ENCODE data around the gene CORIN.

Gene CORIN

GRCh38 chr4:47852136-47852535 is 14.3 kb upstream of the CORIN start:
- TF ChIP-seq JUND (IDR thresholded peaks at IDR 0.05; ENCODE audit: low read depth): no peak
- peak in 1 of 2 experiments; percentile 56 for DNase-seq (ENCODE audit: low read depth in 1 of 2, low spot score in 1 of 2)
- in situ Hi-C loops (cut with HindIII; ENCODE audit: low pct_unique_long_range_greater_than_20kb, low sequenced_read_pairs): no loop called here

- DNase-seq (ENCODE audit: low read depth in 1 of 2, low spot score in 1 of 2): no peak
- no peak for TF ChIP-seq JUND (IDR thresholded peaks at IDR 0.05; ENCODE audit: low read depth)
- in situ Hi-C loops (cut with HindIII; ENCODE audit: low pct_unique_long_range_greater_than_20kb, low sequenced_read_pairs): no loop called here
Observed at GRCh38 chr4:47849466-47849865, 11.6 kb upstream of the CORIN start.

GRCh38 chr4:47848041-47848440 is 10.2 kb upstream of the CORIN start:
- DNase-seq (ENCODE audit: low read depth in 1 of 2, low spot score in 1 of 2): no peak
- in situ Hi-C loops (cut with HindIII; ENCODE audit: low pct_unique_long_range_greater_than_20kb, low sequenced_read_pairs): no loop called here
- no peak for TF ChIP-seq JUND (IDR thresholded peaks at IDR 0.05; ENCODE audit: low read depth)

GRCh38 chr4:47842985-47843384 is 5.1 kb upstream of the CORIN start:
- DNase-seq (ENCODE audit: low read depth in 1 of 2, low spot score in 1 of 2): no peak
- TF ChIP-seq JUND (IDR thresholded peaks at IDR 0.05; ENCODE audit: low read depth): no peak
- in situ Hi-C loops (cut with HindIII; ENCODE audit: low pct_unique_long_range_greater_than_20kb, low sequenced_read_pairs): no loop called here

GRCh38 chr4:47840291-47840690 is 2.4 kb upstream of the CORIN start:
- in situ Hi-C loops (cut with HindIII; ENCODE audit: low pct_unique_long_range_greater_than_20kb, low sequenced_read_pairs): no loop called here
- no peak for TF ChIP-seq JUND (IDR thresholded peaks at IDR 0.05; ENCODE audit: low read depth)
- no peak for DNase-seq (ENCODE audit: low read depth in 1 of 2, low spot score in 1 of 2)

- peak in 1 of 2 experiments; percentile 15 for DNase-seq (ENCODE audit: low read depth in 1 of 2, low spot score in 1 of 2)
- TF ChIP-seq JUND (IDR thresholded peaks at IDR 0.05; ENCODE audit: low read depth): no peak
- in situ Hi-C loops (cut with HindIII; ENCODE audit: low pct_unique_long_range_greater_than_20kb, low sequenced_read_pairs): no loop called here
Observed at GRCh38 chr4:47839259-47839658, 1.4 kb upstream of the CORIN start.

- no peak for TF ChIP-seq JUND (IDR thresholded peaks at IDR 0.05; ENCODE audit: low read depth)
- in situ Hi-C loops (cut with HindIII; ENCODE audit: low pct_unique_long_range_greater_than_20kb, low sequenced_read_pairs): no loop called here
- DNase-seq (ENCODE audit: low read depth in 1 of 2, low spot score in 1 of 2): no peak
Observed at GRCh38 chr4:47838445-47838844, 578 bp upstream of the CORIN start.

GRCh38 chr4:47837094-47837907 is 566 bp downstream of the CORIN start:
- no peak for DNase-seq (ENCODE audit: low read depth in 1 of 2, low spot score in 1 of 2)
- no peak for TF ChIP-seq JUND (IDR thresholded peaks at IDR 0.05; ENCODE audit: low read depth)
- in situ Hi-C loops (cut with HindIII; ENCODE audit: low pct_unique_long_range_greater_than_20kb, low sequenced_read_pairs): no loop called here

- peak; percentile 64 to 76 for DNase-seq (ENCODE audit: low read depth in 1 of 2, low spot score in 1 of 2)
- in situ Hi-C loops (cut with HindIII; ENCODE audit: low pct_unique_long_range_greater_than_20kb, low sequenced_read_pairs): no loop called here
- TF ChIP-seq JUND (IDR thresholded peaks at IDR 0.05; ENCODE audit: low read depth): no peak
Observed at GRCh38 chr4:47836641-47837093, 1.2 kb downstream of the CORIN start.

- TF ChIP-seq JUND (IDR thresholded peaks at IDR 0.05; ENCODE audit: low read depth): no peak
- DNase-seq (ENCODE audit: low read depth in 1 of 2, low spot score in 1 of 2): no peak
- in situ Hi-C loops (cut with HindIII; ENCODE audit: low pct_unique_long_range_greater_than_20kb, low sequenced_read_pairs): no loop called here
Observed at GRCh38 chr4:47835494-47835893, 2.4 kb downstream of the CORIN start.

GRCh38 chr4:47831026-47831679 is 6.7 kb downstream of the CORIN start:
- in situ Hi-C loops (cut with HindIII; ENCODE audit: low pct_unique_long_range_greater_than_20kb, low sequenced_read_pairs): no loop called here
- TF ChIP-seq JUND (IDR thresholded peaks at IDR 0.05; ENCODE audit: low read depth): no peak
- peak in 1 of 2 experiments; percentile 5 for DNase-seq (ENCODE audit: low read depth in 1 of 2, low spot score in 1 of 2)

- in situ Hi-C loops (cut with HindIII; ENCODE audit: low pct_unique_long_range_greater_than_20kb, low sequenced_read_pairs): no loop called here
- no peak for DNase-seq (ENCODE audit: low read depth in 1 of 2, low spot score in 1 of 2)
- no peak for TF ChIP-seq JUND (IDR thresholded peaks at IDR 0.05; ENCODE audit: low read depth)
Observed at GRCh38 chr4:47830265-47831025, 7.4 kb downstream of the CORIN start.

- TF ChIP-seq JUND (IDR thresholded peaks at IDR 0.05; ENCODE audit: low read depth): no peak
- DNase-seq (ENCODE audit: low read depth in 1 of 2, low spot score in 1 of 2): no peak
- in situ Hi-C loops (cut with HindIII; ENCODE audit: low pct_unique_long_range_greater_than_20kb, low sequenced_read_pairs): no loop called here
Observed at GRCh38 chr4:47829438-47829837, 8.4 kb downstream of the CORIN start.

Measured in T47D (cell line).